ENCODE measurements around the gene TCFL5. TPM values are rescaled to one million over a fixed set of nuclear protein-coding genes. Genes with fewer than 3 reads are reported as not detected.
A peak's percentile ranks its signal among the peaks of the same experiment; 100 is the strongest.

TCFL5 gene
- total RNA-seq, 2 donors from 2014 or later = 3.4 to 3.7 TPM

DNA sequence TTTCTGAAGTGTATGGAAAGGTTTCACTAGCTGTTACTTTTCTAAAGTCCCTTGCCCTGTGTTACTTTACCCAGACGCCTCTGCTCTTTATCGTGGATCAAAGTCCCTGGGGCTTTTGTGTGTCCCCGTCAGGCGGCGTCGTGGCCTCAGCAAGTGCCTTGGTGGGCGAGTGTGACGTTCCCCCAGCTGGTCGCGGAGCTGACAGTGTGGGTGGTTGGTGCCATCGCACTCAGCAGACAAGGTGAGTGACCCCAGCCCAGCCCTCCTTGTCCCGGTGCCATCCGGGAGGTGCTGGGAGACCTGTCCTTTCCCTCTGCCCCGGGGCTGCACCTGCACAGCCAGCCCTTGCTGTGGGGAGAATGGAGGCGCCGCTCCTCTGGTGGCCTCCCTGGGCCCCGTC, 27.3 kb upstream of the TCFL5 start:
- ATAC-seq (replicated peaks) = no peak
- Mint-ChIP-seq H3K27me3 (no peaks in the 10 kb centered on the region), H3K27ac (no peak overlapping the region), H3K36me3 (ENCODE audit: low read depth) (peaks cover 74% of the 10 kb centered on the region), H3K4me1 (peaks cover 6% of the 10 kb centered on the region), H3K4me3 (no peak overlapping the region), H3K9me3 (no peaks in the 10 kb centered on the region)

DNA sequence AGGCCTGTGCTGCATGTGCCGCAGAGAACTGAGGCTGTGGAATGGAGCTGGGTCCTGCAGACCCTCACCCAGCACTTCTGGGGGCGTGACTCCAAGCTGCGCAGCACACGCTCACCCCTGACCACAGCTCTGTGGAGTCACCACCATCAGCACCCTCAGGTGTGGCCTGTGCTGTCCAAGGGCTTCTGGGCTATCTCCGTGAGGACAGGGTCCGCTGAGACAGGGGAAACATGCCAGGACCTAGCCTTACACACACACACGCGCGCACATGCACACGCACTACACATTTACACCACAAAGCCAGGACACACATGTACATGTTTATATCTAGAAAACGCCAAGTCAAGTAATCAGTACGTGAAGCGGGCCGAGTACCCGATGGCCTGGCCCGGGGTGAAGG, 26.8 kb upstream of the TCFL5 start:
- Mint-ChIP-seq H3K36me3 (ENCODE audit: low read depth) (peaks cover 69% of the 10 kb centered on the region), H3K27me3 (no peaks in the 10 kb centered on the region), H3K27ac (no peak overlapping the region), H3K9me3 (no peaks in the 10 kb centered on the region), H3K4me3 (no peak overlapping the region), H3K4me1 (peaks cover 6% of the 10 kb centered on the region)
- no peak for ATAC-seq (replicated peaks)

DNA sequence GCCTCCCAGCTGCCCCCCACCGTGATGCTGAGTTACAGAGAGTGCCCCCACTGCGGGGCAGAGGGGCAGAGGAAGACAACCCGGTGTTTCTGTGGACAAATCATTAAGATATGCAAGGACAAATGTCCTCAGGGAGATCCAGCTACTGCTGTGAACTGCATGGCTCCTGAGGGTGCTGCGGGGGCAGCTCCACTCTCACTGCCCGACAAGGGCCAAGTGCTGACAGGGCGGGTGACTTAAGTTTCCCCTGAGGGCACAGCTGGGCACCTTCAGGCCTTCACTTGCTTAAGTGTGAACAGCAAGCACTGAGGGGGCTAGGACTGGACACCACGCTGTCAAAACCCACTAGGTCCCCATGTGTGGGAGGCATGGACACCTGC, 26.2 kb upstream of the TCFL5 start:
- Mint-ChIP-seq H3K4me1 (peaks cover 6% of the 10 kb centered on the region), H3K9me3 (no peaks in the 10 kb centered on the region), H3K27ac (no peak overlapping the region), H3K27me3 (no peaks in the 10 kb centered on the region), H3K36me3 (ENCODE audit: low read depth) (peaks cover 63% of the 10 kb centered on the region), H3K4me3 (no peak overlapping the region)
- ATAC-seq (replicated peaks) = no peak

DNA sequence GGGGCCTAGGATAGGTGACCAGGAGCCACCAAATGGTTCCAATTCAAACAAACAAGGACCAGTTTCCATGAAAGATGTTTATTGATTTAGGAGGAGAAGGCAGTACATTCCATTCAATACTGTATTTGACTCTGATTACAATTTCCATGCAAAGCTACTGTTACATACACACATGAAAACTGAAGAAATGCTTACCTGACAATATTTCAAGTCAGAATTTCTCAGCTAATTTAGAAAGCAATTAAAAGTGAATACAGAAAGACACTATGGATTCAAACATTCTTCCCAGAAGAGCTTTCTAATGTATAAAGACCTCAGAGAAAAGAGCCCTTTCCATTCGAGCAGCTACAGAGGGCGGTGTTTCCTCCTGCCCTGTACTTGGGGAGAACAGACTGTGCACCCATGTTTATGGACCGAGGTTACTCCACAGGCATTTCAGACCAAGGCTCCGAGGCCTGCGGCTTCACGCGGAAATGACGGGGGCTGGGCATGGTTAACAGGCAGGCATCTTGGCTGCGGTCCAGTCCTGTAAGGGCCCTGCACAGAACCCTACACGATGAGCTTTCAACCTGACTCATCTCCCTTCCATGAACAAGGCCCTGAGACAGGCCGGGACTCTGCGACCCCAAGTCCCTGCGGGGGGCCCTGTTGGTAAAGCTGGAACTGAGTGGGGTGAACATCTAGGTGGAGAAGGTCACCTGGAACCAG, 25.7 kb upstream of the TCFL5 start:
- Mint-ChIP-seq H3K27ac (peak overlapping the region; percentile 28), H3K36me3 (ENCODE audit: low read depth) (peaks cover 59% of the 10 kb centered on the region), H3K9me3 (no peaks in the 10 kb centered on the region), H3K4me1 (peaks cover 6% of the 10 kb centered on the region), H3K4me3 (no peak overlapping the region), H3K27me3 (no peaks in the 10 kb centered on the region)
- peak; percentile 54 for ATAC-seq (replicated peaks)

DNA sequence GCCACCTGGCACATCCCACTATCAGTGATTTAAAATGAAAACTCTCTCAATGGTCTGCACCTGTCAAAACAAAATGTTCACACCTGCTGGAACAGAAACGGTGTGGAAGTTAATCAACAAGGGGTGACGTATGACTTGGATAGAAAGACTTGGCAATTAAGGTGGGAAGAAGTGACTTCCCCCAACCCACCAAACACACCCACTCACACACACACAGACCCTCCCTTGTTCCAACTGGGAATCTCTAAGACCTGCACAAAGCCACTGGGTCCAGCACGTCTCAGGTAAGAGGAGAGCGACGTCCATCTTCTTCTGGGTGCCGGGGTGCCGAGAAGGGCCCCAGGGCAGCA, 25.1 kb upstream of the TCFL5 start:
- Mint-ChIP-seq H3K36me3 (ENCODE audit: low read depth) (peaks cover 59% of the 10 kb centered on the region), H3K4me1 (peaks cover 6% of the 10 kb centered on the region), H3K27ac (peak overlapping the region; percentile 3), H3K9me3 (no peaks in the 10 kb centered on the region), H3K27me3 (no peaks in the 10 kb centered on the region), H3K4me3 (no peak overlapping the region)
- no peak for ATAC-seq (replicated peaks)

DNA sequence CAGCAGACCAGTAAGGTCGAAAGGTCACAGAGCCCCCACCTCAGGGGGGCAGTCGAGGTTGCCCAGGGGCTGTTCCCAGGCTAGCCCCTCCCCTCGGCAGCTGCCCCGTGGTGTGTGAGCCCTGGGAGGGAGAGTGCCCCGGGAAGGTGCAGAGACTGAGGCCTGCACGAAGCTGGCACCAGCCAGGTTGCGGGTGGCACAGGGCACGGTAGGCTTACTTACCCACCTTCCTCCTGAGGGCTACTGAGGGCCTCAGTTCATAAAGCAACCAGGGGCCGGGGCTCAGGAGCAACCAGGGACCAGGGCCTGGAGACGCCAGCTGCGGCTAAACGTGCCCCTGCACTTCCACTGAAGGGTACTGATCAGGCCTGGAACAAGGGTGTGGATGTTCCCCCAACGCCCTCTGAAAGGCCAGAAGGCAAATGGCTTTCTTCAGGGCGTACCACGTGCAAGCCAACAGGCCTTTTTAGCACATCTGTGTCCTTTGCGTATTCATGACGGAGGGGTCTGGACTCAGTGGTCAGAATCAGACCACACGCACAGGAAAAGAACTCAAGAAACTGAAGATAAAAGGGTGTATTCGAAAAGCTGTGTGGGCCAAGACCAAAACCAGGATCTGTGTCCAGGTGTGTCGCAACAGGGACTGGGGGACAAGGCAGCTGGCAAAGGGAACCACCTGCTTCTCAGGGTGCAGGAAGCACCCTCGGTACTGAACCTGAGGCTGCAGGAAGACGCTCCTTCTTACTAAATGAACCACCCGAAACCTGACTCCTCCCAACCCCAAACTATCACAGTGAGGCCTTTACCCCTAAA, 24.5 kb upstream of the TCFL5 start:
- H3K27ac Mint-ChIP-seq = peak overlapping the region; percentile 3
- H3K9me3 Mint-ChIP-seq = no peaks in the 10 kb centered on the region
- H3K4me3 Mint-ChIP-seq = no peak overlapping the region
- no peaks in the 10 kb centered on the region for H3K27me3 Mint-ChIP-seq
- no peak for ATAC-seq (replicated peaks)
- H3K36me3 Mint-ChIP-seq (ENCODE audit: low read depth) = peaks cover 58% of the 10 kb centered on the region
- no peaks in the 10 kb centered on the region for H3K4me1 Mint-ChIP-seq

DNA sequence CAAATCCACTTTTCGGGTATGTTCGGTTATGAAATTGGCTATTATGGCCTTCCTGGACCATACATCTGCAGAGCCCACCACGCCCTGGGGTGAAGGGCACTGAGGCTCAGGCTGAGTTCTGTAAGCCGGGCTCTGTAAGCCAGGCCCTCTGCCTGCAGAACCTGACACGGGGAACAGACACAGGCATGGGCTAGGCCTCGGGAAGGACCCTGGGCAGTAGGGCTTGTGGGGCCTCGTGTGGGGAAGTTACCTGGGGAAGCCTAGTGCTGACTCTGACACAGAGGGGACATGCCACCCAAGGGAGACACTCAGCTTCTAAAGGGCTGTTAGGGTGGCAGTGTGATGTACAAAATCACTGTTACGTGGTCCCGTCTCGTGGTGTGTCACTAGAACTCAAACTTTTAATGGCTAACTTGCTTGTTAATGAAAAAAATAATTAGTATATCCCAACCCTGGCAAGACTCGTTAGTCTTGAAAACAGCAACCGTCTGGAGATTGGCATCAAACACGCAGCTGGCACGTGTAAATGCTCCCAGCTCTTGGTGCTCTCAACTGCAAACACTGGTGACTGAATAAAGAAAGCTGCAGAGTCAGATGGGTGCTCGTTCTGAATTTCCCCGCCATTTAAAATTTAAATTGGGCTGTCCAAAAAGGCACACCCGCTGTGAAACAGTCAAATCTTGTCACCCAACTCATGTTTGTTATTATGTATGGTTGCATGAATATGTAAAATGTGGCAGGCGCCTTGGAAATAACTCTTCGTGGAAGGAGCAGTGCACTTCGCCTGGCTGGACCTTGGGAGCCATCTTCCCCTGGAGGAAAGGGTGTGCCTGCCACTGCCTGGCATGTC, 23.6 kb upstream of the TCFL5 start:
- ATAC-seq (replicated peaks) = no peak
- Mint-ChIP-seq H3K27ac (no peak overlapping the region), H3K36me3 (ENCODE audit: low read depth) (peaks cover 50% of the 10 kb centered on the region), H3K27me3 (no peaks in the 10 kb centered on the region), H3K4me1 (no peaks in the 10 kb centered on the region), H3K9me3 (no peaks in the 10 kb centered on the region), H3K4me3 (no peak overlapping the region)

DNA sequence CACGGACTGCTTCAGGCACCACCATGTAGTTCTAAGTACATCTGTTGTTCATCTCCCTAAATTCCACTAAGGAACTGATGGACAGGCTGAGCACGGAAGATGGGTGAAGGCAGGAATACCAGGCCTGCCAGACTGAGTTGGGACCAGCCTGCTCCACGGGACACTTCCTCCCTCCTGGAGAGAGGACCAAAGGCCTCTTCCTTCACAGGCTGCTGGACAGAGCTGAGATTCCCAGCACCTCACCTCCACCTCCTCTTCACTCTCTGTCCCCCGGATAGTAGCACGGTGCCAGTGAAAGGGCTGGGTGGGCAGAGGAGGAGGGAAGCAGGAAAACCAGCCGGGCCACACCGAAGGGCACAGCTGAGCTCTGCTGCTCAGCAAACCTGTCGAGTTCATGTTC, 22.9 kb upstream of the TCFL5 start:
- Mint-ChIP-seq H3K27ac (no peak overlapping the region), H3K4me1 (no peaks in the 10 kb centered on the region)

DNA sequence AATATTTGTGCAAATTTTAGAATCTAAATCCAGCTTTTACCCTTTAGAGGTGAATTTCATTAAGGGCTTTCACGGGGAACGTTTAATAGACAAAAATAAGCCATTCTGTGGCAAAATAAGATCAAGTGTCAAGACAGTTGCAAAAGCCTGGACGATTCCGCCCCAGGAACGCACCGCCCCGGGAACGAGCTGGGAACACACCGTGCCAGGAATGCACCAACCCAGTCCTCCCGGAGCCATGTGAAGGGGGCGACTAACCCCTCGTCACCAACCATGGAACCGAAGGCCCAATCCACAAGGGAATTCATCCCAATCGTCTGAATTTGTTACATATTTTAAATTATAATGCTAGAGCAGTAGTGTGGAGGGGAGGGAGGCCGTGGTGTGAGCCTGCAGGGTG, 20.8 kb upstream of the TCFL5 start:
- H3K9me3 Mint-ChIP-seq = no peaks in the 10 kb centered on the region
- H3K27ac Mint-ChIP-seq = no peak overlapping the region
- H3K36me3 Mint-ChIP-seq (ENCODE audit: low read depth) = peaks cover 31% of the 10 kb centered on the region
- no peak overlapping the region for H3K4me3 Mint-ChIP-seq
- no peak for ATAC-seq (replicated peaks)
- no peaks in the 10 kb centered on the region for H3K4me1 Mint-ChIP-seq
- no peaks in the 10 kb centered on the region for H3K27me3 Mint-ChIP-seq

More for the DNA sequence above, 22.9 kb upstream of the TCFL5 start:
- Mint-ChIP-seq H3K27me3 (no peaks in the 10 kb centered on the region), H3K9me3 (no peaks in the 10 kb centered on the region), H3K36me3 (ENCODE audit: low read depth) (peaks cover 43% of the 10 kb centered on the region), H3K4me3 (no peak overlapping the region)
- ATAC-seq (replicated peaks) = no peak

DNA sequence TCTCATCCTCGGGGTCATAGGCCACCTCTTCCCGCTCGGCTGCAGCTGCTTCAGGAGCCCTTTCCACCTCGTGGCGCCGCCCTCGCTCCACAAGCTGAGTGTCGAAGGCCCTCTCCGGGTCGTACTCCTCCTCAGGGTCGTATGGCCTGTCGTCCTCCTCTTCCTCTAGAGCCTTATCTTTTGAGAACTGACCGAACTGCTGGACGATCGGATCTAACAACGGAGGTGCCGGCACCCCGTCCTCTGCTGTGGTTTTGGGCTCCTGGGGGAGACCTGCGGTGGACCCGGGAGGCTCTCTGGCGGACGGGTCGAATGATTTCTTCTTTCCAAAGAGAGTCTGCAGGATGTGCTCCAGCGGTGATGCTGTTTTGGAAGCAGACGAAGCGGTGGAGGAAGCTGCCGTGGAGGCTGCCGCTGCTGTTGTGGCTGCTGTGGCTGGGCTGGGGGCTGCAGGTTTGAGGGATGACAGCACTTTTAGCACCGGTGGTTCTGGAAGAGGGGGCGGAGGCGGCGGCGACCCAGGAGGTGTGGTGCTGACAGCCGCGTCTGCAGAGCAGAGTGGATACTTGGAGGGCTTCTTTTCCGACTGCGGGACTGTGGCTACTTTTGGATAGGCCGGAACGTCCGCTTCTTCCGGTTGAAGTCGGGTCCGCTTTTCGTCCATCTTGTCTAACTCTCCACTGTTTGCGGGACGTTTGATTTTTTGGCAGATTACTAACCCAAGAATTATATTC, 20.2 kb upstream of the TCFL5 start:
- no peaks in the 10 kb centered on the region for H3K4me1 Mint-ChIP-seq
- no peaks in the 10 kb centered on the region for H3K9me3 Mint-ChIP-seq
- no peaks in the 10 kb centered on the region for H3K27me3 Mint-ChIP-seq
- H3K36me3 Mint-ChIP-seq (ENCODE audit: low read depth) = peaks cover 25% of the 10 kb centered on the region
- no peak overlapping the region for H3K4me3 Mint-ChIP-seq
- no peak for ATAC-seq (replicated peaks)
- no peak overlapping the region for H3K27ac Mint-ChIP-seq

DNA sequence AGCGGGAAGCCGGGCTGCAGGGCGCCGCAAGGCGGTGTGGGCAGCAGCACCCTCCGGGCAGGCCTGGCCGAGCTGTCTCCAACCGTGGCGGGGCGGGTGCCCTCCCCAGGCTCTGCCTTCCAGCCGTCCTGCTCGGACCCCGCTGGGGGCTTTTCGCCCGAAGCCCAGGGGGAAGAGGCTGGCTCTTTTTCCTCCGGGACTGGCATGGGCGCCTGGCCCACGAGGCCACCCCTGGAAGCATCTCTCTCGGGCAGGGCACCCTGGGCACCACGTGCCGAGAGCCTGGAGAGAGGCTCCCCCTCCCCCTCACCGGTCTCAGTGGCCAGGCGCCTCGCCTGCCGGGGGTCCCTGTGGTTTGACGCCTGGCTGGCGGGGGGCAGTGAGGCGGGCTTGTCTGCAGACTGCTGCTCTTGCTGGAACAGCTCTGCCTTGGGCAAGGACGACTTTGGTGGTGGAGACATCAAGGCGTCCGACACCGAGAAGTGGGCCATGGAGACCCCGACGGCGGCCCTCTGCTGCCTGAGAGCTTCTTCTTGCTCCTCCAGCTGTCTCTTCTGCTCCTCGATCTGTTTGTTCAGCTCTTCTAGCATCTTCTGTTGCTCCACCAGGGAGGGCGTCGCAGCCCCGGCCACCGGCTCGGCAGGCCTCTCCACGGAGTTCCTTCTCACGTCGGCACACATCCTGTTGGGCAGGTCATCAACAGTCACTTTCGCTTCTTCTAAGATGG, 19.5 kb upstream of the TCFL5 start:
- Mint-ChIP-seq H3K4me1 (no peaks in the 10 kb centered on the region), H3K36me3 (ENCODE audit: low read depth) (peaks cover 18% of the 10 kb centered on the region), H3K9me3 (no peaks in the 10 kb centered on the region), H3K4me3 (no peak overlapping the region), H3K27me3 (no peaks in the 10 kb centered on the region), H3K27ac (no peak overlapping the region)
- ATAC-seq (replicated peaks) = no peak

DNA sequence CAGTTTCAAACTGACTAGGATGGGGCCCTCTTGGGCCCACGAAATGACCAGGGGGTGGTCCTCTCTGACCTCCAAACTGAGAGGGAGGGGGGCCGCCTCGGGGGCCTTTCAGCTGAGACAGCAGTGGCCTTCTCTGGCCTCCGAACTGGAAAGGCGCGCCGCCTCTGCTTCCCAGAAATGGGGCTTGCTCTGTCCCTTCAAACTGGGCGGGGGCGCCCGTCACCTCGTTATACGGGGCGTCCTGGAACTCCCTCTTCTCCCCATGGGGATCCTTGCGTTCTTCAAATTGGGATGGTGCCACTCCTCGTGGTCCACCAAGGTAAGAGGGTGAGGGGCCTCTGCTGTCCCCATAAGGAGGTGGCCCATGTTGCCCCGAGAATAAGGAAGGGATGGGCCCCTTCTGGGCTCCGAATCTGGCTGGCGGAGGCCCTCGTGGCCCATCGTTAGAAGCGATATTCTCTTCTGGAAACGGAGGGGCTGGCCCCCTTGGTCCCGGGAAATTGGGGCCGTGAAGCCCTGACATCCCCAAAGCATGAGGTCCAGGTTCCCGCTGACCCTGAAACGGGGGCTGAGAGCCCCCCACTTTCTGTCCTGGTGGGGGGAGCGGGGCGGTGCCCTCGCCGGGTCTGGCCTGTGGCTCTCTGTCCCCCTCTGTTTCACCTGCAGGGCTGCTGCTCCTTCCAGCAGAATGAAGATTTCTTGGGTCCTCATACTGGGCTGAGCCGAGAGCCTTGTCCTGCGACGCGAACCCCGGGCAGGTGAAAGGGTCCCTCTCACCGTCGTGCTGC, 18.7 kb upstream of the TCFL5 start:
- no peak for ATAC-seq (replicated peaks)
- H3K27ac Mint-ChIP-seq = no peak overlapping the region

More for the DNA sequence above, 18.7 kb upstream of the TCFL5 start:
- H3K9me3 Mint-ChIP-seq = no peaks in the 10 kb centered on the region
- H3K4me3 Mint-ChIP-seq = no peak overlapping the region
- no peaks in the 10 kb centered on the region for H3K27me3 Mint-ChIP-seq
- H3K4me1 Mint-ChIP-seq = no peaks in the 10 kb centered on the region
- peaks cover 18% of the 10 kb centered on the region for H3K36me3 Mint-ChIP-seq (ENCODE audit: low read depth)

Measured in activated T-helper 17 cell treated with anti-CD3 and anti-CD28 coated beads, Interleukin-2, amount 50 U/mL, for 72 hours (primary cell).